Small intestine (tissue), 7 donors: ENCODE measurements around the gene BLVRA. TPM values are rescaled to one million over a fixed set of nuclear protein-coding genes. Genes with fewer than 3 reads are reported as not detected.

Experiments
- DNase-seq, 2 donors: peaks; one replicate each; pipeline versions ENCODE4 v3.0.0 to v3.0.0-alpha.2; 2013
- FAIRE-seq: peaks from 2 replicates; lab custom pipeline; 2012; peaks lifted over from hg19 to GRCh38; lab: Jason Lieb, UNC
- H3K27ac ChIP-seq, 3 donors: one replicate each; pipeline ENCODE4 v1.5.1; 2013; ENCODE audit warnings: low read length in 2 of 3, mild to moderate bottlenecking in 2 of 3, control low read depth in 1 of 3, inconsistent platforms in 1 of 3, low read depth in 1 of 3, moderate library complexity in 1 of 3
- H3K27me3 ChIP-seq, 3 donors: one replicate each; pipeline ENCODE4 v1.6.1; 2013; ENCODE audit warnings: low read length in 3 of 3, inconsistent platforms in 1 of 3; ENCODE audit not compliant: control insufficient read depth in 3 of 3, insufficient read depth in 3 of 3
- H3K36me3 ChIP-seq, 3 donors: one replicate each; pipeline ENCODE4 v1.6.1; 2013; ENCODE audit warnings: low read length in 3 of 3, inconsistent platforms in 1 of 3, low read depth in 1 of 3, mild to moderate bottlenecking in 1 of 3, moderate library complexity in 1 of 3; ENCODE audit not compliant: control insufficient read depth in 3 of 3, insufficient read depth in 2 of 3
- H3K4me1 ChIP-seq, 3 donors: one replicate each; pipeline ENCODE4 v1.6.1; 2013; ENCODE audit warnings: low read length in 2 of 3, inconsistent platforms in 1 of 3, low read depth in 1 of 3, mild to moderate bottlenecking in 1 of 3, moderate library complexity in 1 of 3; ENCODE audit not compliant: control insufficient read depth in 3 of 3, insufficient read depth in 2 of 3
- H3K4me3 ChIP-seq, 3 donors: one replicate each; pipeline ENCODE4 v1.5.1; 2013; ENCODE audit warnings: low read length in 3 of 3, control low read depth in 1 of 3, inconsistent platforms in 1 of 3, low read depth in 1 of 3, mild to moderate bottlenecking in 1 of 3, moderate library complexity in 1 of 3
- H3K9me3 ChIP-seq, 2 donors: one replicate each; pipeline ENCODE4 v1.6.1; 2013; ENCODE audit warnings: low read depth in 1 of 2, low read length in 1 of 2; ENCODE audit not compliant: control insufficient read depth in 2 of 2, insufficient read depth in 1 of 2
- WGBS, 3 donors: extraction: QIAGEN DNeasy Blood & Tissue Kit; methylation state at CpG; one replicate each; pipeline ENCODE4 v1.1.7; 2013; 5-methylcytosine and 5-hydroxymethylcytosine counted together
- polyA plus RNA-seq, 4 donors: library from polyadenylated mRNA; stranded (reverse) in 3 of 4; unstranded in 1 of 4; fragments of 200-250 nt in 3 of 4; fragments of 120-200 nt in 1 of 4; gene quantifications; one replicate each; pipeline versions ENCODE4 v1.2.1 to v1.2.3, GENCODE V29; 2013
- donor health status: healthy with polysubstance abuse.
- donor health status: control.
- donor health status: control.
- donor health status: Bipolar disorder and iron deficiency.
- donor health status: healthy.

Gene BLVRA
- polyA plus RNA-seq, 4 donors: 3.4 to 22.2 (median 15.4) TPM

- H3K4me3 ChIP-seq: no peak overlapping the region
- no peaks in the 10 kb centered on the region for H3K36me3 ChIP-seq
- FAIRE-seq (no peak), DNase-seq (no peak)
- H3K9me3 ChIP-seq: no peaks in the 10 kb centered on the region
- H3K27me3 ChIP-seq: peaks cover 0 to 27% (median 0%) of the 10 kb centered on the region in 3 donors
- H3K27ac ChIP-seq: peak overlapping the region in 1 of 3 donors; percentile 21
- 64 to 71% (median 65%) methylated on average over 5 of the region's 5 CpGs for WGBS, 3 donors
- H3K4me1 ChIP-seq: peaks cover 0 to 10% (median 7%) of the 10 kb centered on the region in 3 donors
These were observed 3.6 kb downstream of the BLVRA start for GRCh38 chr7:43761938-43762692.

- Histone ChIP-seq H3K27me3 (peaks cover 0 to 16% (median 0%) of the 10 kb centered on the region in 3 donors), H3K4me1 (peaks cover 0 to 8% (median 7%) of the 10 kb centered on the region in 3 donors), H3K27ac (no peak overlapping the region), H3K9me3 (no peaks in the 10 kb centered on the region), H3K36me3 (no peaks in the 10 kb centered on the region), H3K4me3 (no peak overlapping the region)
- FAIRE-seq: no peak
- 85 to 94% (median 87%) methylated on average over 3 of the region's 3 CpGs for WGBS, 3 donors
- no peak for DNase-seq
These were observed 4.7 kb downstream of the BLVRA start for GRCh38 chr7:43763183-43763582.

- FAIRE-seq (no peak), DNase-seq (no peak)
- WGBS, 3 donors: 18 to 45% (median 31%) methylated on average over 9 of the region's 9 CpGs
- H3K4me1 ChIP-seq: peaks cover 0 to 7% (median 6%) of the 10 kb centered on the region in 3 donors
- H3K9me3 ChIP-seq: no peaks in the 10 kb centered on the region
- H3K4me3 ChIP-seq: no peak overlapping the region
- H3K36me3 ChIP-seq: no peaks in the 10 kb centered on the region
- peak overlapping the region in 2 of 3 donors; percentile 51 to 66 for H3K27ac ChIP-seq
- H3K27me3 ChIP-seq: peaks cover 0 to 11% (median 0%) of the 10 kb centered on the region in 3 donors
These were observed 5.7 kb downstream of the BLVRA start for GRCh38 chr7:43764039-43764761.

- peaks cover 0 to 7% (median 0%) of the 10 kb centered on the region in 3 donors for H3K27me3 ChIP-seq
- no peaks in the 10 kb centered on the region for H3K36me3 ChIP-seq
- H3K9me3 ChIP-seq: no peaks in the 10 kb centered on the region
- no peak overlapping the region for H3K4me3 ChIP-seq
- peaks cover 0 to 7% (median 6%) of the 10 kb centered on the region in 3 donors for H3K4me1 ChIP-seq
- 31 to 71% (median 53%) methylated on average over 10 of the region's 10 CpGs for WGBS, 3 donors
- FAIRE-seq: no peak
- peak in 1 of 2 donors; percentile 10 for DNase-seq
- no peak overlapping the region for H3K27ac ChIP-seq
These were observed 6.5 kb downstream of the BLVRA start for GRCh38 chr7:43764807-43765491.

- no peak overlapping the region for H3K27ac ChIP-seq
- H3K4me3 ChIP-seq: no peak overlapping the region
- no peaks in the 10 kb centered on the region for H3K9me3 ChIP-seq
- WGBS, 3 donors: 85 to 90% (median 90%) methylated on average over 8 of the region's 8 CpGs
- H3K36me3 ChIP-seq: no peaks in the 10 kb centered on the region
- FAIRE-seq (no peak), DNase-seq (no peak)
- H3K4me1 ChIP-seq: peaks cover 0 to 7% (median 6%) of the 10 kb centered on the region in 3 donors
- peaks cover 0 to 3% (median 0%) of the 10 kb centered on the region in 3 donors for H3K27me3 ChIP-seq
These were observed 8.1 kb downstream of the BLVRA start for GRCh38 chr7:43766564-43766963.

GRCh38 chr7:43767311-43767710 lies 8.8 kb downstream of the BLVRA start:
- WGBS, 3 donors: 87 to 90% (median 90%) methylated on average over 8 of the region's 8 CpGs

GRCh38 chr7:43768201-43768886 lies 9.9 kb downstream of the BLVRA start:
- WGBS, 3 donors: 81 to 84% (median 84%) methylated on average over 9 of the region's 9 CpGs
- Histone ChIP-seq H3K4me3 (no peak overlapping the region), H3K27ac (no peak overlapping the region), H3K9me3 (no peaks in the 10 kb centered on the region), H3K36me3 (peaks cover 0 to 2% (median 0%) of the 10 kb centered on the region in 3 donors), H3K27me3 (peaks cover 0 to 3% (median 0%) of the 10 kb centered on the region in 3 donors), H3K4me1 (peaks cover 0 to 7% (median 6%) of the 10 kb centered on the region in 3 donors)
- FAIRE-seq (no peak), DNase-seq (no peak)

More at GRCh38 chr7:43767311-43767710, 8.8 kb downstream of the BLVRA start:
- FAIRE-seq (no peak), DNase-seq (no peak)
- H3K4me1 ChIP-seq: peaks cover 0 to 7% (median 6%) of the 10 kb centered on the region in 3 donors
- H3K27ac ChIP-seq: no peak overlapping the region
- peaks cover 0 to 3% (median 0%) of the 10 kb centered on the region in 3 donors for H3K27me3 ChIP-seq
- no peaks in the 10 kb centered on the region for H3K9me3 ChIP-seq
- peaks cover 0 to 2% (median 0%) of the 10 kb centered on the region in 3 donors for H3K36me3 ChIP-seq
- no peak overlapping the region for H3K4me3 ChIP-seq
